Superior temporal gyrus (tissue), 1 donor: ENCODE measurements around the gene BOD1L1.

ENCODE experiments used
- DNase-seq: peaks from one replicate; pipeline ENCODE4 v3.0.0-alpha.2; 2016; ENCODE audit errors: extremely low spot score

The BOD1L1 gene

GRCh38 chr4:13524504-13525243 is 102.9 kb downstream of the BOD1L1 start:
- no peak for DNase-seq

- no peak for DNase-seq
These were observed 103.7 kb downstream of the BOD1L1 start for GRCh38 chr4:13523591-13524503.

- no peak for DNase-seq
These were observed 104.4 kb downstream of the BOD1L1 start for GRCh38 chr4:13523105-13523477.

GRCh38 chr4:13522282-13523104 is 105.0 kb downstream of the BOD1L1 start:
- no peak for DNase-seq

GRCh38 chr4:13521047-13521446 is 106.5 kb downstream of the BOD1L1 start:
- no peak for DNase-seq
